ENCODE data around the gene TMEM100. TPM values are rescaled to one million over a fixed set of nuclear protein-coding genes. Genes with fewer than 3 reads are reported as not detected.

The TMEM100 gene
- total RNA-seq, 1 donor from 2014 or later: not detected

- TF ChIP-seq CTCF (conservative IDR thresholded peaks at IDR 0.05; ENCODE audit: low read depth, low read length): no peak
- no peak for DNase-seq (ENCODE audit: low read depth)
Measured at GRCh38 chr17:55737976-55738501, 15.4 kb upstream of the TMEM100 start.

DNA sequence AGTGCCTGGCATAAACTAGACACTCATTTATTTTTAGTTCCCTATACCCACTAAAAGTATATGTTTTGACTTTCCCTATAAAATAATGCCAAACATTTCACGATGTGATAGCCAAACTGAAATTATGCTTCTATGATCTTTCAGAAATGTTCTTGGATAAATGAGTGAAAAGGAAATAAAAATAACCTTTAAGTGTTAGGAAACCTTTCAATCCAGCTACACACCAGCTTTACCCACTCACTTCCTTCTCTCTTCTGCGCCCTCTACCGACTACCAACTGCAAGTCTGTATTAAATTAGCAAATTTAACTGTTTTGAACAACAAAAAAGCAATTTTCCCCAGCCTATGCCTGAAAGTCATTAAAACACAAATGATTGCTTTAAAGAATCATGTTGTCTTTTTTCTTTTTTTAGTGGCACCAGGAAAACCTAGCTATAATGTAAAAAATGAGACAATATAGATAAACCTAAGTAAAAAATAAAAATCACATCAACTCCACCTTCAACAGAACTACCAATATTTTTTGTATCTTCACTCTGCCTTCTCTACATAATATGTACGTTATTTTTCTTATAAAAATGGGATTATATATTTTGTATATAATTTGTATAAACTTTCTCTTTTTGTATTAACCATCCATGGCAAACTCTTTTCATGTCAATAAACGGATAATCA is 13.2 kb upstream of the TMEM100 start:
- TF ChIP-seq CTCF (conservative IDR thresholded peaks at IDR 0.05; ENCODE audit: low read depth, low read length): peak; percentile 79
- H3K4me3 ChIP-seq (ENCODE audit: low read depth, low read length): no peak overlapping the region
- DNase-seq (ENCODE audit: low read depth): no peak

More at GRCh38 chr17:55737976-55738501, 15.4 kb upstream of the TMEM100 start:
- no peak overlapping the region for H3K4me3 ChIP-seq (ENCODE audit: low read depth, low read length)

DNA sequence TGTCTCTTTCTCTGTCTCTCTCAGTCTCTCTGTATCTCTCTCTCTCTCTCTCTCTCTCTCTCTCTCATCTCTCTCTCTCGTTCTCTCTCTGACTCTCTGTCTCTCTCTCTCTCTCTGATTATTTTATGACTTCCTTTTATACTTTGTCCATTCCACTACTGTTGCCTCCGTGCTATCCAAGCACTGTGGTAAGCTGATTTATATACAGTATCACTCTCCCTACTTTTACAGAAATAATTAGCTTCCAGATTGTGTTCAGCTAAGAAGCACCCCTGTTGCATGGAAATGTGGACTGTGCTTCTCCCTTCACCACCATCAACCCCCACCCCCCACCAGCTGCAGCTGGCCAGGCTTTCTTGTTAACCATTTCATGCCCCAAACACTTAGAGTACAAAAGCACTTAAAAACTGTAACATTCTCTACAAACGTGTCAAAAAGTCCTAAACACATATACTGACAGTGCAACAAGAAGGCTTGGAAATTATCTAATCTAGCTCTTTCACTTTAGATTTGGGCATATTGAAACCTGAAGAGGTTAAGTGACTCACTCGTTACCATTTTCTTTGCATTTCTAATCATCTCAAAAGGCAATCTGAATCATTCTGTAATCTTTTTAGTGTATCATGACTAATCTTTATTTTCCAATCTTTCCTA is 11.6 kb upstream of the TMEM100 start:
- H3K4me3 ChIP-seq (ENCODE audit: low read depth, low read length): no peak overlapping the region
- no peak for DNase-seq (ENCODE audit: low read depth)
- no peak for TF ChIP-seq CTCF (conservative IDR thresholded peaks at IDR 0.05; ENCODE audit: low read depth, low read length)

GRCh38 chr17:55731586-55732250 is 9.1 kb upstream of the TMEM100 start:
- peak overlapping the region; percentile 23 for H3K4me3 ChIP-seq (ENCODE audit: low read depth, low read length)
- no peak for TF ChIP-seq CTCF (conservative IDR thresholded peaks at IDR 0.05; ENCODE audit: low read depth, low read length)
- no peak for DNase-seq (ENCODE audit: low read depth)

- no peak for DNase-seq (ENCODE audit: low read depth)
- peak overlapping the region; percentile 2 for H3K4me3 ChIP-seq (ENCODE audit: low read depth, low read length)
- no peak for TF ChIP-seq CTCF (conservative IDR thresholded peaks at IDR 0.05; ENCODE audit: low read depth, low read length)
Measured at GRCh38 chr17:55730808-55731207, 8.1 kb upstream of the TMEM100 start.

GRCh38 chr17:55730380-55730779 is 7.7 kb upstream of the TMEM100 start:
- DNase-seq (ENCODE audit: low read depth): no peak
- H3K4me3 ChIP-seq (ENCODE audit: low read depth, low read length): no peak overlapping the region
- TF ChIP-seq CTCF (conservative IDR thresholded peaks at IDR 0.05; ENCODE audit: low read depth, low read length): no peak

All from epithelial cell of proximal tubule (primary cell).